K562 (cell line): ENCODE results near the gene LTBP4. TPM values are rescaled to one million over a fixed set of nuclear protein-coding genes. Genes with fewer than 3 reads are reported as not detected.

ENCODE experiments used
- CBX2 ChIP-seq: fragments of 200-600 bp; sonication (generic); IDR thresholded peaks from one replicate; pipeline ENCODE4 v1.6.1; 2012; ENCODE audit warnings: mild to moderate bottlenecking, low read length, inconsistent platforms; ENCODE audit not compliant: insufficient read depth, poor library complexity, severe bottlenecking
- ELK3 ChIP-seq: fragments of 450-650 bp; formaldehyde crosslinking; IDR thresholded peaks from 2 replicates; pipeline ENCODE4 v1.4.0; 2020; ENCODE audit warnings: mild to moderate bottlenecking
- FOXJ2 ChIP-seq: fragments of 200-800 bp; sonication (Bioruptor generic); IDR thresholded peaks from 2 replicates; pipeline ENCODE4 v1.6.1; 2016; ENCODE audit warnings: missing genetic modification characterization, missing compliant biosample characterization
- HSF4 ChIP-seq: fragments of 250-450 bp; sonication (Bioruptor Pico); IDR thresholded peaks from 2 replicates; pipeline ENCODE4 v2.1.2; 2022; ENCODE audit warnings: mild to moderate bottlenecking, moderate library complexity, borderline replicate concordance
- MYC ChIP-seq, 2 experiments: fragments of 250-450 bp in 1 of 2; sonication (Bioruptor Pico) in 1 of 2; IDR thresholded peaks; 2 replicates each; pipeline versions ENCODE4 v1.5.1 to v1.6.1; 2012 to 2021; ENCODE audit warnings: low read depth in 2 of 2, borderline replicate concordance in 1 of 2, improper control_type of control experiment in 1 of 2, low read length in 1 of 2, mild to moderate bottlenecking in 1 of 2, moderate library complexity in 1 of 2
- SRF ChIP-seq, 2 experiments: fragments of 250-450, 450-650 bp in 1 of 2; sonication (Bioruptor Pico) in 1 of 2; sonication (generic) in 1 of 2; formaldehyde crosslinking; IDR thresholded peaks; 2 replicates each; pipeline versions ENCODE4 v1.5.0 to v1.5.1; 2020 to 2022; ENCODE audit warnings: mild to moderate bottlenecking in 1 of 2, missing genetic modification reagents in 1 of 2
- SRSF1 ChIP-seq: fragments of 200-400 bp; formaldehyde crosslinking; IDR thresholded peaks from 2 replicates; pipeline ENCODE4 v1.6.1; 2017; ENCODE audit warnings: mild to moderate bottlenecking, low read depth, low read length, moderate library complexity
- YBX1 ChIP-seq: fragments of 450-650 bp; IDR thresholded peaks from 2 replicates; pipeline ENCODE4 v1.7.1; 2016; ENCODE audit warnings: mild to moderate bottlenecking
- ZBTB11 ChIP-seq, 3 experiments: fragments of 200-800 bp in 1 of 3; fragments of 250-450 bp in 1 of 3; fragments of 450-650 bp in 1 of 3; sonication (Bioruptor Pico) in 1 of 3; sonication (Bioruptor generic) in 1 of 3; formaldehyde crosslinking in 1 of 3; IDR thresholded peaks; 2 replicates each; pipeline versions ENCODE4 v1.6.1 to v1.8.0; 2016 to 2022; ENCODE audit warnings: mild to moderate bottlenecking in 2 of 3, missing genetic modification characterization in 2 of 3, missing compliant biosample characterization in 1 of 3, moderate library complexity in 1 of 3
- ZNF507 ChIP-seq: conservative IDR thresholded peaks from 2 replicates; pipeline ENCODE4 v1.6.1; 2017; ENCODE audit warnings: missing genetic modification characterization, missing compliant biosample characterization
- ZNF780A ChIP-seq: fragments of 250-450 bp; sonication (Bioruptor Pico); IDR thresholded peaks from 2 replicates; pipeline ENCODE4 v1.5.0; 2021; ENCODE audit warnings: mild to moderate bottlenecking
- polyA plus RNA-seq, 8 experiments: library from polyadenylated mRNA; depleted of rRNA in 4 of 8; stranded (reverse) in 5 of 8; unstranded in 3 of 8; fragments of >200 nt; fragmentation: Nextera tagmentation in 2 of 8; fragmentation: Illumina TruSeq in 1 of 8; extraction: Ambion mirVana in 2 of 8; extraction: Trizol in 1 of 8; gene quantifications; 2 replicates each; pipeline versions ENCODE4 v1.2.1 to v1.2.3, GENCODE V29; 2011 to 2014; ENCODE audit warnings: inconsistent platforms in 1 of 8, missing spikeins in 1 of 8
- total RNA-seq, 7 experiments: library from RNA; depleted of rRNA in 6 of 7; stranded (reverse); fragments of >200 nt in 6 of 7; fragmentation: Illumina TruSeq in 2 of 7; extraction: Trizol in 2 of 7; gene quantifications; 2 replicates each; pipeline versions ENCODE4 v1.2.1 to v1.2.3, GENCODE V29; 2011 to 2021; ENCODE audit warnings: low replicate concordance in 1 of 7
- TF ChIP-seq, protein P1 (sequence below): sonication (generic); formaldehyde crosslinking; IDR thresholded peaks from 2 replicates; pipeline ENCODE4 v1.8.0; 2022; ENCODE audit warnings: mild to moderate bottlenecking, missing genetic modification reagents
- TF ChIP-seq, protein P2 (sequence below), 2 experiments: fragments of 450-650 bp; conservative IDR thresholded peaks; 2 replicates each; pipeline ENCODE4 v1.6.1; 2017; ENCODE audit warnings: mild to moderate bottlenecking in 2 of 2, moderate library complexity in 2 of 2

The LTBP4 gene
- total and polyA plus RNA-seq, 9 of the 15 experiments (the other 6 are each of a cell fraction or from before 2014, with no cell fraction given): 0.35 to 160 (median 31.6) TPM

- TF ChIP-seq, protein P1, sequence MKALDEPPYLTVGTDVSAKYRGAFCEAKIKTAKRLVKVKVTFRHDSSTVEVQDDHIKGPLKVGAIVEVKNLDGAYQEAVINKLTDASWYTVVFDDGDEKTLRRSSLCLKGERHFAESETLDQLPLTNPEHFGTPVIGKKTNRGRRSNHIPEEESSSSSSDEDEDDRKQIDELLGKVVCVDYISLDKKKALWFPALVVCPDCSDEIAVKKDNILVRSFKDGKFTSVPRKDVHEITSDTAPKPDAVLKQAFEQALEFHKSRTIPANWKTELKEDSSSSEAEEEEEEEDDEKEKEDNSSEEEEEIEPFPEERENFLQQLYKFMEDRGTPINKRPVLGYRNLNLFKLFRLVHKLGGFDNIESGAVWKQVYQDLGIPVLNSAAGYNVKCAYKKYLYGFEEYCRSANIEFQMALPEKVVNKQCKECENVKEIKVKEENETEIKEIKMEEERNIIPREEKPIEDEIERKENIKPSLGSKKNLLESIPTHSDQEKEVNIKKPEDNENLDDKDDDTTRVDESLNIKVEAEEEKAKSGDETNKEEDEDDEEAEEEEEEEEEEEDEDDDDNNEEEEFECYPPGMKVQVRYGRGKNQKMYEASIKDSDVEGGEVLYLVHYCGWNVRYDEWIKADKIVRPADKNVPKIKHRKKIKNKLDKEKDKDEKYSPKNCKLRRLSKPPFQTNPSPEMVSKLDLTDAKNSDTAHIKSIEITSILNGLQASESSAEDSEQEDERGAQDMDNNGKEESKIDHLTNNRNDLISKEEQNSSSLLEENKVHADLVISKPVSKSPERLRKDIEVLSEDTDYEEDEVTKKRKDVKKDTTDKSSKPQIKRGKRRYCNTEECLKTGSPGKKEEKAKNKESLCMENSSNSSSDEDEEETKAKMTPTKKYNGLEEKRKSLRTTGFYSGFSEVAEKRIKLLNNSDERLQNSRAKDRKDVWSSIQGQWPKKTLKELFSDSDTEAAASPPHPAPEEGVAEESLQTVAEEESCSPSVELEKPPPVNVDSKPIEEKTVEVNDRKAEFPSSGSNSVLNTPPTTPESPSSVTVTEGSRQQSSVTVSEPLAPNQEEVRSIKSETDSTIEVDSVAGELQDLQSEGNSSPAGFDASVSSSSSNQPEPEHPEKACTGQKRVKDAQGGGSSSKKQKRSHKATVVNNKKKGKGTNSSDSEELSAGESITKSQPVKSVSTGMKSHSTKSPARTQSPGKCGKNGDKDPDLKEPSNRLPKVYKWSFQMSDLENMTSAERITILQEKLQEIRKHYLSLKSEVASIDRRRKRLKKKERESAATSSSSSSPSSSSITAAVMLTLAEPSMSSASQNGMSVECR (CRISPR knock-in tag): no peak
- TF ChIP-seq ZBTB11 (CRISPR knock-in tag; IDR thresholded peaks at IDR 0.05) (peak in 1 of 3 experiments; percentile 92; a peak in 2 of 6 replicates), MYC (IDR thresholded peaks at IDR 0.05; ENCODE audit: low read depth, low read length) (no peak), MYC (CRISPR knock-in tag; IDR thresholded peaks at IDR 0.05; ENCODE audit: borderline replicate concordance, low read depth) (no peak), HSF4 (no peak), CBX2 (no peak), ELK3 (no peak), SRSF1 (no peak), ZNF507 (no peak), YBX1 (no peak), ZNF780A (CRISPR knock-in tag) (no peak), SRF (CRISPR knock-in tag; IDR thresholded peaks at IDR 0.05) (no peak), FOXJ2 (tag) (no peak)
- TF ChIP-seq, protein P2, sequence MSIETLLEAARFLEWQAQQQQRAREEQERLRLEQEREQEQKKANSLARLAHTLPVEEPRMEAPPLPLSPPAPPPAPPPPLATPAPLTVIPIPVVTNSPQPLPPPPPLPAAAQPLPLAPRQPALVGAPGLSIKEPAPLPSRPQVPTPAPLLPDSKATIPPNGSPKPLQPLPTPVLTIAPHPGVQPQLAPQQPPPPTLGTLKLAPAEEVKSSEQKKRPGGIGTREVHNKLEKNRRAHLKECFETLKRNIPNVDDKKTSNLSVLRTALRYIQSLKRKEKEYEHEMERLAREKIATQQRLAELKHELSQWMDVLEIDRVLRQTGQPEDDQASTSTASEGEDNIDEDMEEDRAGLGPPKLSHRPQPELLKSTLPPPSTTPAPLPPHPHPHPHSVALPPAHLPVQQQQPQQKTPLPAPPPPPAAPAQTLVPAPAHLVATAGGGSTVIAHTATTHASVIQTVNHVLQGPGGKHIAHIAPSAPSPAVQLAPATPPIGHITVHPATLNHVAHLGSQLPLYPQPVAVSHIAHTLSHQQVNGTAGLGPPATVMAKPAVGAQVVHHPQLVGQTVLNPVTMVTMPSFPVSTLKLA (conservative IDR thresholded peaks at IDR 0.05): peak; percentile 43 to 48
These were observed 11.9 kb downstream of the LTBP4 start (continued) for GRCh38 chr19:40612831-40613689.
